ENCODE data around the gene SOX2.

The SOX2 gene

DNA sequence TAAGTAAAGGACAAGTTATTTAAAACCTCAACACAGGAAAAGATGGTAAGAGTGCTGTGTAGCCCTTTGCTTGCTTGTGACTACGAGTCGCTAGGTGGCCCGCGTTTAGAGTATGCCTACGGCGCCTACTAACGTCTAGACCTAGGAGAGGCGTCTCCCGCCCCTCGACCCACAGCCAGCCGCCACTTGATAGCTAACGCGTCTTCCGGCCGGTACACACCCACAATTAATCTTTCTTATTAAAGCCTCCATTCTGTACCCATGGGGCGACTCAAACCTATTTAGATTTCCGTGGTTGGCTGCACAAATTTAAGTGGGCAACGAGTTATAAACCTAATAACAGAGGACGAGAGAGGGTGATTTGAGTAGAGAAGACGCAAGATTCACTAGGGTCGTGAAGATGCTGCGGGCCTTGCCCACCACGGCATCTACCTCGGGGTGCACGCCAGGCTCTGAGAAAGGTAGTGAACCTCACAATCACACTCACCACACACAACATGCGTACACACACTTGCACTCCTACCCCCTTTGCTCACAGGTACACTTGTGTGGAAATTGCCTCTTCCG, 12.0 kb downstream of the SOX2 start:
- no peak for DNase-seq

DNA sequence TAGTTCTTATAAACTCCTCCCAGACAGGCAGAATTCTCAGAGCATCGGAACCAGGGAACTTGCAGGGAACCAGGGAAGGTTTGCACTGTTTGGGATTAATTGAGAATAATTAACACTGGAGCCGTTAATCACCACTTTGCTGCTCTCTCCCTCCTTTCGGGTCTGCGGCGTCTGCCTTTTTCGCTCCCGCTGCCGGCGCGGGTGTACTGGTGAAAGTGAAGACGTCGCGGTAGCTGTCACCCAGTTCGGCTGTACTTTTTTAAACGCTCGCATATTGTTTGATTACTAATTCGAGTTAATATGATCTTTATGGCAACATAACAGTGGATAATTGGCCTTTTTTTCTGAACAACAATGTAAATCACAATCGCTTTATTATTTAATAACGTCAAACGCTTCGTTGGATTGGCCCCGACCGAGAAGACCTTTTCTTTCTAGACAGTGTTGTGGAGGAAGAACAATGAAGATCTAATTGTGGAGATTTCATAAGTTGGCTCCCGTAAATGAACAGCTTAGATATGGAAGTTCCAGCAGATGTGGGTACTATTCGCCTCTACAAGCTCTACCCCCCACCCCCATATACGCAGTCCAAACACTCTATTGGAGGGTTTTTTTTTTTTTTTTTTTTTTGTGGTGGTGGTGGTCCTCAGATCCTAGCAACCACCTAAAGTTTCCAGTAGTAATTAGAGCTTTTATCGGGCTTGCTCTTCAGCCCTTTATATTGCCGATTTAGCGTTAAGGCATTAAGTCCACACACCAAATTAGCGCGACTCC, 12.7 kb downstream of the SOX2 start:
- DNase-seq: no peak

DNA sequence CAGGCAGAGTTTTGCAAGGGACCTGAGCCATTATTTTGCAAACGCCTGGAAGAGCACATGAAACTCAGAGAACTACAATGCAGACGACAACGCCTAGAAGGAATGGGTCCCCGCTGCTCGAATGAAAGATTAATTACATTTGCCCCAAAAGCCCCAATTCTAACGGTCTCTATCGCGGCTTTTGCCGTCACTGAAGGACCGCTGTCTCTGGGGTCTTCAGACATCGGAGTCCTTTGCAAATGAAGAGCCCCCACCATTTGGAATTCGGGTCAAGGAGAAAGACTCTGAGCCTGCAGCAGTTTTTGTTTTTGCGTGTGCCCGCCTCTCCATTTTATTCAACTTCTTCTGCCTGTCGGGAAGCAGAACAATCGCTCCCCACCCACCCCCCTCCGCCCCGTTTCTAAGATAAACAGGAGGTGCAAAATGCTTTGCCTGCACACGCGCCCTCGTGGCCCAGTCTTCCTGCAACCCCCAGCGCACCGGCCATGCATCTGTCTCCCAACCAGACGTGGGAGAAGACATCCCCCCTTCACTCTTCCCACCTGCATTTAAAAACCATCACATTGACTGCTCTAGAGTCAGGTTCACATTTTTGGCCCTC, 13.5 kb downstream of the SOX2 start:
- DNase-seq: no peak

DNA sequence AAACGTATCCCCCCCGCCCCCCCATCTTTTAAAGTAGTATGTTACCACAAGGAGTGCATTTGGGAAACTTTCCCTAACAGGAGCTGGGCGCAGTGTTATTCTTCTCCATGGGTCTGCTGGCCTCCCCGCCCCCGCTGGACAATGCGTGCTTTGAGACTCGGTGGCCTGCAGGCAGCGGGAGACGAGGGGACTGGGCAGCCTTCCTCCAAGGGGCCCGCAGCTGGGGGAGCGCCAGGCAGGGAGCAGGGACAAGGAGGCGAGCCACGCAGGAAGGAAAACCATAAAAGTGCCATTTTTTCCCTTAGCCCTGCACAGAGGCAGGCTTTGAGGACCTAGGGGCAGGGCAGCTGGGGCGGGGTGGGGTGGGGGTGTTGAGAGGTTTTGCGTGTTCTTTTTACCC, 14.1 kb downstream of the SOX2 start:
- DNase-seq: no peak

DNA sequence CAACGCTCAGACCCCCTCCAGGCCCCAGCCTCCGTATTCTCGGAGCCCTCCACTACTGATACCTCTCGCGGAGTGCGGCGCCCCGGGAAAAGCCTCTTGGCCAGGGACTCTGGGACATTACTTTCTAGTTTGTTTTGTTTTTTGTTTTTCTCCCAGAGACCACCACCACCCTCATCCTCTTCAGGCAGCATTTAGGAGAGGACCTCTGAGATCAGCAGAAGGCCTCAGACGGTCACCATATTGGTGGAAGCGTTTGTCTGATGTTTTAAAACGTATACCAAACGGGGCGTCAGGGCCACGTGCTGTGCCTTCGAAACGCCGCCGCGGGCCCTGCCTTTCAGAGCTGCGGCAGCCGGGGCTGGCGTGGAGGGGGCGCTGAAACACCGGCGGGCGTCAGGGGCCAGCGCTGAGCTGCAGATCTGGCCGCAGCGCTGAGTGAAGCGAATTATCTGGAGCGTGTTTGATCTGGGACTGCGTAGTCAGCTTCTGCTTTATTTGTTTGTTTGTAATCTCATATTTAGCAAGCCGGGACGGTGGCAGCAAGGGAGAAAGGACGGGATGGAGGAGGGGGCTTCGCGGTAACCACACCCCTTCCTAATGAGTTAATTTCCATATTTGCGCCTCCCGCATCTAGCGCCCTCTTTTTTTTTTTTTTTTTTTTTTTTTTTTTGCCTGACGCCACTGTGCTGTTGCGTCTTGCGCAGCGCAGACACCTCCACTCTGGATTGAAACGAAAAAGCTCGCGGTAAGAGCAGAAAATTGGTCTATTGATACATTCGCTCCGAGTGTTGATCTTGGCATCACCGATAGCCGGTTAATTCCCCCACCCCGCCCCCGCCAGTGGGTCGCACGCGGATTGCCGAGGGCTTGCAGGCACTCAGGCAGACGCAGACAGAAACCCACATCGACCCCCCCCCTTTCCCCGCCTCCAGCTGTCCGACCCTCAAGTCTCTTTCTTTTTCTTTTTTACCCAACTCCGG, 14.9 kb downstream of the SOX2 start:
- no peak for DNase-seq

DNA sequence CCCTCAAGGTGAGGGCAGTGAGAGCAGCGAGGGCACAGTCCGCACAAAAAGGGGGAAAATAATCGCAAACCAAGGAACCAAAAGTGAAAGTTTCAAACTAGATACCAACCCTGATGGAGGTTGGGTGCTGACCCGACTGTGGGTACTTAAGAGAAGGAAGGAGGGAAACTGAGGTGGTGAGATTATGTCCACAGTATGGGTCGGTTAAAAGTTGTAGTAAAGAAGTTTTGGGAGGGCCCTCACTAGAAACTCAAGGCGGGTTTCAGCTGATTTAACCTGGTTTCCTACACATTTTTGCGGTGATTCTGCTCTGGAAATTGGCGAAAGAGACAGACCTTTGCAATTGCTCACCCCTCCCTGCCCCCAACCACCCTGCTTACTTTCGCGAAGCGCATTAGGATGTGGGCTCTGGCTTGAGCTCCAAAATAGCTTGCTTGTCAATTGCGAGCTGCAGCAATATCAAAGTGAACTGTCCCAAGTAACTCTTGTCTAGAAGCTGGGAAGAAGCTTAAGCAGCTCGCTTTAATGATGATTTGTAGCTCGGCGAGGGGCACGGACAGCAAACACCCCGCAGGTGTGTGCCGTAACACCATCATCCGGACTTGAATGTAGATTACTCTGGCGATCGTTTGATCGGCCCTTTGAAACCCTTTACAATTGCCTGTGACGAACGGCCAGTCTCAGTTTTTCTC, 15.8 kb downstream of the SOX2 start:
- DNase-seq: no peak

DNA sequence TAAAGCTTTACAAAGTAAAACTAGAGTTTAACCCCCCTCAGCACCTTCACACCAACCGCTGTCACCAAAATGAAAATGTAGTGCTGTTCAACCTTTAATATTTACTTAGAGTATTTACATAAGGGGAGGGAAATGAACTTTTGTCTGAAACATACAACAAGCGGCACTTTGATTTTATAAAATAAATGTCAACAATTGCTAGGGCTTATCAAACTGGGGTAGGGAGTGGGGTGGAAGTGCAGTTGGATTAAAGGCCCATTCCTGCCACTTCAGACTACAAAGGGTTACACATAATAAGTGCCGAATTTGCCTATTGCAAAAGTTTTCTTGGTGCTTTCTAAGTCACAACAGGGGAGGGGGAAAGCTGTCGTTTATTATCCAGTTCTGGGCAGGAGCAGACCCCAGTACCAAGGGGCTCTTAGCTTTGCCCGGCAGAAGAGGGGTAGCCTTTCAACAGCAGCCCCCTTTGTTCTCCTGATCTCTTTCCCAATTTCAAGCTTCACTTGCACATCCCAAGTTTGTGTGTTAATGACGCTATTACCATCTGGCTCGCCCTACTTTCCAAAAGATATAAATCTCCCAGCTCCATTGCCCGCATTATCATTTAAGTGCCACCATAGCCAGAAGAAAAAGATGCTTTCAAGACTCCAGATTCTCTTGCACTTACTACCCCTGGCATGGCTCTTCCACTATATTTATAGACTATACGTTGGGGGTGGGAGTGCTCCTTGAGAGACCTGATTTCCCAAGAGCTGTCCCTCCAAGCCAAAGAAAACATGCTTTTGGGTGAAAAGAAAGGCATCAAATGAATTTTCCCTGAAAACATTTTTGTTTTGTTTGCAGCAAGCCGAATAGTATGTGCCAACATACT, 17.0 kb downstream of the SOX2 start:
- no peak for DNase-seq

DNA sequence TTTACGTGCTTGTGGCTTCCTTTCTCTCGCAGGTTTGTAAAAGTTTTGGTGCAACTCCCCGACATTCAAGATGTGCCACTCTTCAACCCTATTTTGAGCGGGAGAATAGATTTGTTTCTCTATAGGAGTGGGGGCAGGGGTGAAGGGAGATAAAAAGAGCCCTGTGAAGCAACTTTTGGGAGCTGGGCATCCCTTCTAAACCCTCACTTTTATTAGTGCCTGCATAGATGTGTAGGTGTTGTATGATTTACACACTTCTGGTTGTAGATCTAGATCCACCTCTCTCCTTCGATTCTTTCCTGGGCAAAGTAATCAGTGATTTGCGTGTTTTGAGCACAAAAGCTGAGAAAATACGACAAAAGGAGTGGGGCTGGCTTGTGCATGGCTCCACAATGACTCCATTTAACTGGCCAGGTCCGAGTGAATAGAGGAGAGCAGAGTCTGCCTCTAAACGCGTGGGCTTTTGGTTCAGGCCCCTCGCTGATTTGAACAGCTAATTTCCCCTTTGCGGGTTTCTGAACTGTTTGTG, 17.7 kb downstream of the SOX2 start:
- DNase-seq: no peak

DNA sequence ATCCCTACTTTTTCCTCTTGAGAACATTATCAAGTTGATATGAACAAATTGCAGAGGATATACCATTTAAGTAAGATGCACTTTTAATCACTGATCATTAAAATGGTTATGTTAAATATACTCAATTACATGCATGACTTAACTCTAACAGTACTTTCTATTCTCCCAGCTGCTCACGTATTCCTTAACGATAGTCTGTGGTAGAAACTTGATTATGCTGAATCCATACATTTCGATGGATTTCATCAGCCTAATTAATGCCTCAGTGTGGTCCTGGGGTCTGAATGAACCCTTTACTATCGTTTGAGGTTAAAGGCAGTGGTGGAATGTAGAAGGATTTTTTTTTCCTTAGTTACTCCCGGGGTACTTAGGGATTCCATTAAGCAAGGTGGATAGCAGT, 18.6 kb downstream of the SOX2 start:
- DNase-seq: no peak

DNA sequence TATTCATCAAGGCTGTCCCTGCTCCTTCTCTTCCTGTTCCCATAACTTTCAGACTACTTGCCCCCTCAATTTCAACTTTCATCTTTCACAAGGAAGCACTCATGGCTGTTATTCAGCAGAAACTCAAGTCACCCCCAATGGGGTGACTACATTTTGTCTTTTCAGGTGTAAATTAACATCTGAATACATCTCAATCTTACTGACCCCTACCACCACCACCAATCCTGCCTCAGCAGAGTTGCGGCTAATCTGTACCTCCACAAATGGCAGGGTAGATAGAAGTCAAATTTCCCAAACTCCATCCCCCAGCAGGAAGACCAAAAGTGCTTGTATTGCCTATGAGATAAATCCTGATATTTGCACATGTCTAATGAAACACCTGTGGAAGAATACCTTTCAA, 19.2 kb downstream of the SOX2 start:
- DNase-seq: no peak

DNA sequence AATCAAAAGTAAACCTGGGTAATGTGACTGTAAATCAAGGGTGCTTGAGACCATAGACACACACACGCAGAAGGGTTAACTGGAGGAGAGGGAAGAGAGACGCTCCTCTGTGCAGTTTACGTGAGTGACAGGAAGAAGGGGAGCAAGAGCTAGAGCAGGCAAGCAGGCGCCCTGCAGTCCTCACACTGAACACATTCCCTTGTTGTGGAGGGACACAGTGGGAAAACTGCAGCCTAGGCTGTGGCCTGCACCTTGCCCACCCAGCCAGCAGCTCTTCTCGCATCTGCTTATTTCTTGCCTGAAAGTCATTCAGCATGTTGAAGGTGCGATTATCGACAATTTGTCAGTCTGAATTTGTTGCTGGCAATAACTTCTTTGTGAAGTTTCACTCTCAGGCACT, 24.2 kb downstream of the SOX2 start:
- DNase-seq: no peak

DNA sequence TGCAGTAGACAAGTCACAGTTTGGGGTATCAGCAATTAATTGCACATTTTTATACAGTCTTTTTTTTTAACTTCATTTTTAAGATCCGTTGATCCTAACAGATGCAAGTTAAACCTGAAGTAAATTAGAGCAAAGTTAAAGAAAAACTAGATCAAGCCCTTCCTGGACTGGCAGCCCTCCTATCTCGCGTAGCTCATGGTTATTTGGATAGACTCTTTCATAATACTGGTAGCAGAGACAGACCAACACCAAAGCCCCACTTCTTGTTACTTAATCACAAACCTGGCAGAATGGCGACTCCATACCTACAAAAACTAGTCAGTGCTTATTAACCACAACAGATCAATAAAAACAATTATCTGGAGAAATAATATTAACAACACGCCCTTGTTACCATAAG, 26.8 kb downstream of the SOX2 start:
- DNase-seq: no peak

DNA sequence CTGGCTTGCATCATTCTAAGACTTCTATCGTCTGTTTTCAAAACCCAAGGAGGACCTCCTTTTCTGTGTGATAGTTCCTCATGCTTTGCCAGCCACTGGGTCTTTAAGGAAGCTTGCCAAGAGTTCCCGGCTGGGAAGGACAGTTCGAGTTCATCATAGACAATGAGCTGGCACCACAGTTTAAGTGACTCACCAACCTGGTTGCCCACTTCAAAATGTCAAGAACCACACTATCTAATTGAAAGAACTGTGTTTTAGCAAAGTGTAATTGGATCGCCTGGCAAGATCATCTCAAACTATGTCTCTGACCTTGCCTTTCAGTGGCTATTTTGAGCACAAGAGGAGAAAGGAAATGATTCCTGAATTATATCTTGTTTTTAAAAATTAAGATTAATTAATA, 27.9 kb downstream of the SOX2 start:
- DNase-seq: no peak

DNA sequence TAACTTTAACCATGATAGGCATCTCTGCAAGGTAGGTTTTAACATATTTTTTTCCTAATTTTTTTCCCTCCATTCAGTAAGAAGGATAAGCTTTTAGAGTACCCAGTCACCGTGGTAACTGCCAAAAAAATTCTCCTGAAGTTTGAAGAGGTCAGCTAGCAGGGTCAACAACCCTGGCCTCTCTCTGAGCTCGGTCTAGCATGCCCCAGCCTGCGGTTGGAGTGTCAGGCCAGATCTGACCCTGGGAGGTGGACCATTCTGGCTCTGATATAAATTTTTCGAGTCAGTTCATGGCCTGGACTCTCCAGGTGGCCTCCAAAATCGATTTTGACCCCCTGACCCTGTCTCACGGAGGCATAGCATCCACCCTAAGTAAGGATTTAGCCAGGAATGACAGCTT, 29.7 kb downstream of the SOX2 start:
- no peak for DNase-seq

DNA sequence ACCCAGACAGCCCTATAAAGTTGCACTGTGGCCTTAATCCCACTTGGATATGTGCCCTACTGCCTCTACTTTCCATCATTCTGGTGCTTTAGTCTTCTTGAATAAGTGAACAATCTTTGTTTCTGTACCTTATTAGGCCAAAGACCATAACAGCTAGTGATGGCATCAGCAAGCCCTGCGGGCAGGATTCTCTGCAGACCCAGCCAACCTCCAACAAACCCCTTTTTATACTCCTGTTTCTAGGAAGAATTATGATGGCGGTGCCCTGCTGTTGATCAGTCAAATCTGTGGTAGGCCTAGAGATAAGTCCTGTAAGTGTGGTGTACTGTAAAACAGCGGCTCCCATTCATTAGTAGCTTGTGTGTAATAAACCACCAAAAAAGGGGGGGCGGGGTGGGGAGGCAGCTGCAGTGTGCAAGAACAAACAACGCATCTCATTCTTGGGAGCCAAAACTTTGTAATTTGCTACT, 40.5 kb downstream of the SOX2 start:
- no peak for DNase-seq

DNA sequence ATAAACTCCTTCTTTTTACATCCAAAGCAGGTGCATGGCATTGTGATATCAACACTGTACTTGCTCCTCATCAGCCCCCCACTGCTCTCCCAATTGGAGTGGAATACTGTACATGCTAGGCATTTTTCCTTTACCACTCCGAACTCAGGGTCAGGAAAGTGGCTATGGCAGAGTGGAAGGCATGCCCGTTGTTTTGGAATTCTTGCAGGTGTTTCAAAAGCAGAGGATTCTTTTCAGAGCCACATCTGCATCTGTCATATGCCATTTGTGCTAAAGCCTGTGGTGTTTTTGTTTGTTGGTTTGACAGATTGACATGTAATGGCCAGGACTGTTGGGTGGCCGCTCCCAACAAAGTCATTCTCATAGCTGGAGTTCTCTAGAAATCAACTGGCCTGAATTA, 41.7 kb downstream of the SOX2 start:
- no peak for DNase-seq

DNA sequence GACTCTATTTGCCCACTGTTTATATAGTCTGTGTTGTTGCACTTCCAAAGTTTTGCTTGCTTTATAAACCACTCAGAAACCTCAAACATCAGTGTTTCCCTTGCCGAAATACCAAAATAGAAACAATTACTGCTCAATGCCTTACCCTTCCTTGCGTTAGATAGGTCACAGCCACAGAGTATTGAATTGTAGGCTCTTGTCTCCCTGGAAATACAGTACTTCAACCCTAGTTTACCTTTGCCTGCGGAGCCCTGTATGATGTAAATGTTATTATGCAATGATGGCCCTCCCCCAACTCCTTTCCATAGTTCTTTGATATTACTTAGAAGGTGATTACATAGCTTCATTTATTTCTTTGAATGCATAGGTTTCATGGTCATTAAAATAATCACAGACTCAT, 44.2 kb downstream of the SOX2 start:
- no peak for DNase-seq

DNA sequence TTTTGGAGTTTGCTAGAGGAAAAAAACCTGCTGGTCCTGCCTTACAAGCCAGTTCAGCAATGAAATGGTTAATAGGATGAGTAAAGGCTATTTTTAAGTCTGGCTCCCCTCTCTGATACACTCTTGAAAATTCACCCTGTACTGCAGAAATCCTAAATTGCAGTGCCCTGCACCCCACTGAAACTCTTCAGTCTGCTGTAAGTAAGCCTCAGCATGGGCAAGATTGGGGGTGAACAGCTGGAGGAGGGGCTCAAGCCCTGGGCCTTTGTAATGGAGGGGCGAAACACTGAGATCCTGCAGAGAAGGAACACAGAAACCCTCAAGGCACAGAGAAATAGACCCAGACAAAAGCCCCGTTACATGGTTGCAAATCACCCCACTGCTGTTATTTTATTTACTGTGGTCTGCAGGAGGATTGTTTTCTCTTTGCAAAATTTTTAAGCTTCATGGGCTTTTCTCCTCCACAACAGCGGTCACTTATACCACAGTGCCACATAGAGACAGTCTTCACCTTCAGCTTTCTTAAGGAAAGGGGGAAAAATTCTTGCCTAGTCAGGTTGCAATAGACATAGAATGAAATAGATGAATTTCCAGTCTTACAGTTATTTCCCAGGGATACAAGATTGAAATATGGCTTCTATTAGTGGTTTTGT, 45.0 kb downstream of the SOX2 start:
- no peak for DNase-seq

DNA sequence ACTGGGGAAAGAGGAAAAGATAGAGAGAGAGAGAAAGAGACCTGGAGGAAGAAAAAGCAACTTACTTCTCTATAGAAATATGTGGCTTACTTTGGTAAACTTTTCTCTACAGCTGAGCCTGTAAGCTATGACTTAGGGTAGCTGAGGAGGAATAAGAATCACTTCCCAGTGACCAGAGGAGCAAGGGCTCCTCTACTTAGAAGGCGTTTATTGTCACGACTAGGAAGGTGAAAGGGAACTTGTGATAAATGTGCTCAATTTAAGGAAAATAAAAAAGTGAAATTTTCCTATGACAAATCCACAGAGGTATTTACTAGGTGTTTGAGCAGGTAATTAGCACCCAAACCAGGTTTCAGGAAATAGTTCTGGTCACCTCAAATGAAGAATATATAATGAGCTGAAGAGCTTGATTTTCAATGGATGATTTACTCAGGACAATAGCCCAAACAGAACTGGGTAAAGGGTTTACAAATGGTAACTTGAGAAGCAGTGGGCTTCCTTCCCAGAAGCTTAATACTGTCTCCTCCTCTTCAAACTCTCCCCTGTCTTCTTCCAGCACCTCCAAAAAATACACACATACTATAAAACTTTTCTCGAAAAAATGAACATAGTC, 46.1 kb downstream of the SOX2 start:
- no peak for DNase-seq

DNA sequence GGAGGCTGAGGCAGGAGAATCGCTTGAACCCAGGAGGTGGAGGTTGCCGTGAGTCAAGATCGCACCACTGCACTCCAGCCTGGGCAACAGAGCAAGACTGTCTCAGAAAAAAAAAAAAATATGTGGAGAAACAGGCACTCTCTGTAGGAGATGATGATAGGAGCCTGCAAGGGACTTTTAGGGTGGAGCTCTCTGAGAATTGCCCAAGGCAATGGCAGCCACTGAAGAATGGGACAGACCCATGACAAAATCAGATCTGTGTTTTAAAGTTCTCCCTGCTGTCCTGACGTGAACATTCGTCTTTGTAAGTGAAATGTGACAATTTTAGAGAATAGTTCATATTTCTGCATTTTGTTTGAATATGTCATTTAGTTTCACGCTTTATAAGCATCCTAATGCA, 50.2 kb downstream of the SOX2 start:
- no peak for DNase-seq

All from KG1 (cell line).